Activated T-cell treated with anti-CD3 and anti-CD28 coated beads for 1 hour (primary cell): ENCODE data around the gene MYO1G.
"Not testable (repeated sequence)": the region's sequence is repeated elsewhere in the genome, so short reads cannot be mapped to it uniquely, and the experiment has no call there.

ENCODE experiments used
- DNase-seq: peaks from one replicate; pipeline ENCODE4 v3.0.0-alpha.2; 2020; ENCODE audit warnings: low read depth

The MYO1G gene

GRCh38 chr7:44936322-44936721, 42.5 kb downstream of the MYO1G start:
- DNase-seq = no peak

- no peak for DNase-seq
Measured at GRCh38 chr7:44935583-44935982, 43.2 kb downstream of the MYO1G start.

GRCh38 chr7:44935016-44935415, 43.8 kb downstream of the MYO1G start:
- no peak for DNase-seq

- DNase-seq = not testable (repeated sequence)
Measured at GRCh38 chr7:44934510-44934909, 44.3 kb downstream of the MYO1G start.

GRCh38 chr7:44930921-44931320, 47.9 kb downstream of the MYO1G start:
- DNase-seq = no peak

- DNase-seq = no peak
Measured at GRCh38 chr7:44922351-44922694, 56.5 kb downstream of the MYO1G start.

- peak; percentile 99 for DNase-seq
Measured at GRCh38 chr7:44921607-44922350, 57.0 kb downstream of the MYO1G start.

GRCh38 chr7:44920119-44920518, 58.7 kb downstream of the MYO1G start:
- DNase-seq = no peak

- DNase-seq = no peak
Measured at GRCh38 chr7:44918029-44918428, 60.8 kb downstream of the MYO1G start.

GRCh38 chr7:44917465-44917864, 61.4 kb downstream of the MYO1G start:
- DNase-seq = no peak

GRCh38 chr7:44914992-44915607, 63.7 kb downstream of the MYO1G start:
- DNase-seq = peak; percentile 22

GRCh38 chr7:44912775-44913347, 66.0 kb downstream of the MYO1G start:
- no peak for DNase-seq
